Prostate gland (tissue), 2 donors: ENCODE data around the gene TBC1D16. TPM values are rescaled to one million over a fixed set of nuclear protein-coding genes. Genes with fewer than 3 reads are reported as not detected.

Experiments used
- DNase-seq: peaks from one replicate; pipeline ENCODE4 v3.0.0-alpha.2; 2019; ENCODE audit warnings: low spot score
- H3K27ac ChIP-seq, 2 donors: fragments of 200-600 bp; sonication (generic); 2 replicates each; pipeline ENCODE4 v1.5.1; 2017 to 2019
- H3K27me3 ChIP-seq: fragments of 200-600 bp; sonication (generic); replicated peaks from 2 replicates; pipeline ENCODE4 v1.5.1; 2019; ENCODE audit not compliant: insufficient read depth
- H3K36me3 ChIP-seq, 2 donors: fragments of 200-600 bp; sonication (generic); 1 replicate in 1 of 2; 2 replicates in 1 of 2; pipeline versions ENCODE4 v1.5.1 to v1.8.1; 2017 to 2019
- H3K4me1 ChIP-seq: fragments of 200-600 bp; sonication (generic); replicated peaks from 2 replicates; pipeline ENCODE4 v1.5.1; 2019
- H3K4me3 ChIP-seq, 2 donors: fragments of 200-600 bp; sonication (generic); 2 replicates each; pipeline ENCODE4 v1.5.1; 2017 to 2019
- H3K9me3 ChIP-seq: fragments of 200-600 bp; sonication (generic); 2 replicates; pipeline ENCODE4 v1.5.1; 2017
- CTCF ChIP-seq, 4 experiments: fragments of 200-600 bp in 2 of 4; fragments of 450-650 bp in 2 of 4; sonication (generic) in 2 of 4; IDR thresholded peaks; 1 replicate in 3 of 4; 2 replicates in 1 of 4; pipeline ENCODE4 v1.5.1; 2016 to 2019; ENCODE audit warnings: antibody characterized with exemption in 4 of 4, mild to moderate bottlenecking in 2 of 4, moderate library complexity in 2 of 4
- POLR2A ChIP-seq: fragments of 450-650 bp; IDR thresholded peaks from one replicate; pipeline ENCODE4 v1.6.1; 2016; ENCODE audit warnings: antibody characterized with exemption, mild to moderate bottlenecking
- POLR2AphosphoS5 ChIP-seq: sonication (generic); formaldehyde crosslinking; IDR thresholded peaks from one replicate; pipeline ENCODE4 v1.6.1; 2017; ENCODE audit warnings: antibody characterized with exemption
- WGBS: methylation state at CpG from one replicate; pipeline ENCODE4 v1.1.5; 2018; 5-methylcytosine and 5-hydroxymethylcytosine counted together
- intact Hi-C: fragments of 100-400 bp; cut with DNase I; formaldehyde crosslinking; loops from one replicate; pipeline ENCODE4 v1.14.2; 2022
- total RNA-seq, 2 donors: library from RNA; depleted of rRNA; stranded (reverse); fragments of >200 nt; gene quantifications; one replicate each; pipeline ENCODE4 v1.1.0, GENCODE V29; 2016

TBC1D16 gene
- total RNA-seq, 2 donors from 2014 or later = 29.1 to 41.9 TPM

DNA sequence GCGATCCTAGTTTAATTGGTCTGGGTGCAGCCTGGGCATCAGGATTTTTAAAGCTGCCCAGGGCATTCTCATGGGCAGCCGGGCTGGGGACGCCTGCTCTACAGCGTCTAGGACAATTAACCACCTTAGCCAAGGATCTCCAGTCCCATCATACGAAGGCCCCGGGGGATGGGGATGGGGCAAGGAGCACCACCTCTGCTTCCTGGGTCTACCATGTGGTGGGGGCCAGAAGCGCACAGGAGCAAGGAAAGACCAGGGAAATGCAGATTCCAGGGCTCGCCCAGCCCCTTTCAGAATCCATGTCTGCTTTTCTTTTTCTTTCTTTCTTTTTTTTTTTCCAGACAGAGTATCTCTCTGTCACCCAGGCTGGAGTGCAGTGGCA lies 29.3 kb downstream of the TBC1D16 start:
- Histone ChIP-seq H3K4me1 (peaks cover 9% of the 10 kb centered on the region), H3K9me3 (no peaks in the 10 kb centered on the region), H3K27me3 (no peaks in the 10 kb centered on the region), H3K36me3 (peaks cover 0 to 8% of the 10 kb centered on the region in 2 donors), H3K27ac (peak overlapping the region; percentile 31 to 50), H3K4me3 (no peak overlapping the region)
- WGBS = 63% methylated on average over 8 of the region's 8 CpGs
- no peak for DNase-seq
- TF ChIP-seq POLR2AphosphoS5 (no peak), POLR2A (no peak), CTCF (IDR thresholded peaks at IDR 0.05) (no peak)
- intact Hi-C loops = loop anchor here (5.0 to 10.0 kb wide), 5 partner anchors 76 to 356 kb away; partner anchors contain the start of genes SGSH and SLC26A11

DNA sequence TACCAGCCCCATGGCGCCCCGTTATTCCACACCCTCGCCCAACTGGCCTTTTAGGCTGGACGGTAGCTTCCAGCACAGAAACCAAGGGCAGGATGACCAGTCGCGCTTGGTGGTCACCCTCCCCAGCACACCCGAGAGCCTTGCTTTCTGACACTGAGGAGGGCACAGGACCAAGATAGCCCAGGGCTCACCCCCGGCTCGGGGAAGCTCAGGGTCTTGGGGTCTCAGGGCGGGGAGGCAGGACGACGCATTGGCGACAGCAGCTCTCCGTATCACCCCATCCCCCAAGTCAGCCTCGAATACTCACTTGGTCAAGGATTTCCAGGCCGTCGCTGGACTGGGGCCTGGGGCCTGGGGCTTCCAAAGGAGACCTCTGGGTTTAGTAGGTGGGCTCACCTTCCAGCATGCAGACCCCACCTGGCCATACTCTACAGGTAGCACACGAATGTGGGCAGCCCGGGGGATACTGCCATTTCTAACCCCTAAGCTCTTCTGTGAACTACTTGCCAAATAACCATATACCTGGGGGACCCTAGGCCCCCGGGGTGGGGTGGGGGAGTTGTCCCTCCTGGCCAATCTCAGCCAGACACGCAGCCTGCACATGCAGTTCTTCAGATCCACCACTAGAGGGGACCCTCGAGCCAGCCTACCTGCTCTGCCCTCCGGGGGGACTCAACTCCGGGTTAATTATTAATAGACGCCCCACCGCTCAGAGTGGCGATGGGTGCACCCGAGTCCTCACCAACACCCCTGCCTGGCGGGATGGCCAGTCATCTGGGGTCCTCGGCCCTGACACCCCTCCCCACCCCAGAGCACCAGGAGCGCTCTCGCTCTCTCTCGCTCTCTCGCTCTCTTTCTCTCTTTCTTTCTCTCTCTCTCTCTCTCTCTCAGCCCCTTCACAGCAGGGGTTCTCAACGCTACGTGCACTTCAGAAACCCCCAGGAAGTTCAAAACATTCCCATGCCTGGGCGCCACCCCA lies 30.0 kb downstream of the TBC1D16 start:
- Histone ChIP-seq H3K27me3 (no peaks in the 10 kb centered on the region), H3K4me1 (peaks cover 9% of the 10 kb centered on the region), H3K9me3 (no peaks in the 10 kb centered on the region), H3K36me3 (peaks cover 0 to 8% of the 10 kb centered on the region in 2 donors), H3K4me3 (no peak overlapping the region), H3K27ac (peak overlapping the region; percentile 31 to 50)
- TF ChIP-seq POLR2AphosphoS5 (peak; percentile 9), POLR2A (no peak), CTCF (IDR thresholded peaks at IDR 0.05) (peak; percentile 92 to 99 (median 95))
- no peak for DNase-seq
- intact Hi-C loops = loop anchor here (5.0 to 10.0 kb wide), 5 partner anchors 77 to 357 kb away; partner anchors contain the start of genes SGSH and SLC26A11
- 51% methylated on average over 37 of the region's 37 CpGs for WGBS

- no peak for DNase-seq
- Histone ChIP-seq H3K4me1 (peaks cover 5% of the 10 kb centered on the region), H3K36me3 (no peaks in the 10 kb centered on the region), H3K27ac (no peak overlapping the region), H3K4me3 (no peak overlapping the region), H3K9me3 (no peaks in the 10 kb centered on the region), H3K27me3 (no peaks in the 10 kb centered on the region)
- 98% methylated on average over 15 of the region's 15 CpGs for WGBS
- no peak for TF ChIP-seq POLR2AphosphoS5
- no peak for TF ChIP-seq CTCF (IDR thresholded peaks at IDR 0.05)
- TF ChIP-seq POLR2A = no peak
- intact Hi-C loops = loop anchor here (10.0 kb wide), 2 partner anchors 221 to 251 kb away; partner anchors contain the start of genes SGSH and SLC26A11
Measured at GRCh38 chr17:80003969-80004368, 31.7 kb downstream of the TBC1D16 start.

- no peak for DNase-seq
- no peaks in the 10 kb centered on the region for H3K27me3 ChIP-seq
- intact Hi-C loops = loop anchor here (10.0 kb wide), 2 partner anchors 222 to 252 kb away; partner anchors contain the start of genes SGSH and SLC26A11
- no peaks in the 10 kb centered on the region for H3K9me3 ChIP-seq
- 94% methylated on average over 30 of the region's 30 CpGs for WGBS
- H3K4me1 ChIP-seq = no peaks in the 10 kb centered on the region
- H3K36me3 ChIP-seq = no peaks in the 10 kb centered on the region
- H3K27ac ChIP-seq = no peak overlapping the region
- TF ChIP-seq CTCF (IDR thresholded peaks at IDR 0.05) = no peak
- TF ChIP-seq POLR2A = no peak
- TF ChIP-seq POLR2AphosphoS5 = no peak
- H3K4me3 ChIP-seq = no peak overlapping the region
Measured at GRCh38 chr17:80002690-80003490, 32.8 kb downstream of the TBC1D16 start.
